Skin of body (tissue), 2 donors: Measurements from ENCODE around the gene OR5K3. TPM values are rescaled to one million over a fixed set of nuclear protein-coding genes. Genes with fewer than 3 reads are reported as not detected.

Experiments
- DNase-seq: peaks from one replicate; lab custom pipeline; 2025; lab: John Stamatoyannopoulos, UW
- total RNA-seq: library from RNA; depleted of rRNA; stranded (reverse); fragments of >200 nt; gene quantifications from one replicate; pipeline ENCODE4 v1.2.3, GENCODE V29; 2014

Gene OR5K3
- total RNA-seq, 1 donor from 2014 or later: not detected

GRCh38 chr3:98432575-98432974, 42.1 kb downstream of the OR5K3 start:
- DNase-seq: no peak

DNA sequence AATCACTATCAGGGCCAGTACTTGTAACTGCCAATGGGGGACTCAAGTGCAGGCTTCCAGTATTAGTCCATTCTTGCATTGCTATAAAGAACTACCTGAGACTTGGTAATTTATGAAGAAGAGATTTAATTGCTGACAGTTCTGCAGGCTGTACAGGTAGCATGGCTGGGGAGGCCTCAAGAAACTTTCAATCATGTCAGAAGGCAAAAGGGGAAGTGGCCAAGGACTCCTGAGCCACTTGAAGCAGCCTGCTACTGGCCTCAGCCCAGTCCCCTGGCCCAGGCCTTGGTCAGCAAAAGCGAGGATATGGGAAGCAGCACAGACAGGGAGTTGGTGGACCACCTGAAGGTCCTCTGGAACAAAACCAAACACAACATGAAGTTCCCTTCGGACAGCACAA, 43.3 kb downstream of the OR5K3 start:
- DNase-seq: no peak

DNA sequence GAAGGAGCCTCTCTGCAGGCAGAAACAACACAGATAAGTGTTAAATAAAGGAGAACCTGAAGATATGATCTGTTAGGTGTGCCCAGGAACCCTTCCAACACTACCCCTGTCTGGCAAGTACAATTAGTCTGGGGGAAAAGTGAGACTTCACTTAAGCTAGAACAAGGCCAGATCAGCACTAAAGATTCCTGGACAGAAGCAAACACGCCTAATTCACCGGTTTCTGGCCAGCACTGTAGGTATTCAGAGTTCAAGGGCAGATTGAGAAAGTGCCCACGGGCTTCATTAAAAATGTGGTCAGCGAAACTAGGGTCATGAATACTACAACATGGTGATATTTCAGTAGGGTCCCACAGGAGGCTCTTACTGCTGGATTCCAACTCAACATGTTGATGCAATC, 43.9 kb downstream of the OR5K3 start:
- no peak for DNase-seq

DNA sequence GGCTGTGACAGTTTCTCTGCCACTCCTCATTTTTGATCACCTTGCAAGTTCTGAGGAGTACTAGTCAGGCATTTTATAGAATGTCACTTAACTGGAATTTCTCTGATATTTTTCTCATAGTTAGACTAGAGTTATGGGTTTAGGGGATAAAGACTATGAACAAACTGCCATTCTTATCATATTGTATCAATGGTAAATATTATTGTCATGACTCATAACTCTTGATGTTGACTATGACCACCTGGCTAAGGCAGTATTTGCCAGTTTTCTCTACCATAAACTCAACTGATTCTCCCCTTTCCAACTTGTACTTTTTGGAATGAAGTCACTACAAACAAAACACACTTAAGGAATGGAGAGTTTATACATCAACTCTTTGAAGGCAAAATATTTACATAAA, 49.8 kb downstream of the OR5K3 start:
- no peak for DNase-seq

Other genes starting within 250 kb of the OR5K3 start
- not detected for gene OR5H14, start 243.2 kb upstream of the OR5K3 start, total RNA-seq
- not detected for gene OR5H15, start 224.0 kb upstream of the OR5K3 start, total RNA-seq
- gene OR5H6, start 126.4 kb upstream of the OR5K3 start, total RNA-seq: not detected
- not detected for gene OR5H2, start 108.2 kb upstream of the OR5K3 start, total RNA-seq
- gene OR5K4, start 36.8 kb upstream of the OR5K3 start, total RNA-seq: not detected
- gene OR5K1, start 72.5 kb downstream of the OR5K3 start, total RNA-seq: not detected
- gene OR5K2, start 107.0 kb downstream of the OR5K3 start, total RNA-seq: not detected
- 93.3 TPM for gene CLDND1, start 132.2 kb downstream of the OR5K3 start, total RNA-seq
- not detected for gene GPR15, start 141.3 kb downstream of the OR5K3 start, total RNA-seq
- gene CPOX, start 202.9 kb downstream of the OR5K3 start, total RNA-seq: 16.1 TPM